SK-N-MC (cell line): ENCODE results near the gene CDH11.

ENCODE experiments used
- DNase-seq: peaks from one replicate; pipeline ENCODE4 v3.0.0-alpha.2; 2011; ENCODE audit warnings: low read depth, low spot score
- H3K27ac ChIP-seq: fragments of 200-600 bp; sonication (generic); 2 replicates; pipeline ENCODE4 v1.5.1; 2016; ENCODE audit warnings: mixed run types
- H3K36me3 ChIP-seq: fragments of 200-600 bp; sonication (generic); 2 replicates; pipeline ENCODE4 v1.6.1; 2017; ENCODE audit warnings: antibody characterized with exemption, low read length, mixed read lengths; ENCODE audit not compliant: insufficient read depth
- H3K4me3 ChIP-seq: fragments of 200-600 bp; sonication (generic); 2 replicates; pipeline ENCODE4 v1.5.1; 2016
- H3K9ac ChIP-seq: fragments of 200-600 bp; sonication (generic); 2 replicates; pipeline ENCODE4 v1.8.0; 2017; ENCODE audit warnings: mixed run types, mixed read lengths; ENCODE audit not compliant: insufficient read length
- H3K9me3 ChIP-seq: fragments of 200-600 bp; sonication (generic); 2 replicates; pipeline ENCODE4 v1.6.1; 2017; ENCODE audit warnings: low read depth, mild to moderate bottlenecking, antibody characterized with exemption, low read length, moderate library complexity, mixed read lengths
- EZH2 ChIP-seq: fragments of 200-600 bp; sonication (generic); IDR thresholded peaks from one replicate; pipeline ENCODE4 v1.6.1; 2017; ENCODE audit warnings: antibody characterized with exemption
- FOXP2 ChIP-seq: optimal IDR thresholded peaks from 2 replicates; pipeline ENCODE3; 2011; ENCODE audit warnings: mild to moderate bottlenecking, moderate library complexity; ENCODE audit not compliant: insufficient read depth; ENCODE audit errors: extremely low read length, control extremely low read depth
- POLR2AphosphoS5 ChIP-seq: IDR thresholded peaks from 2 replicates; pipeline ENCODE4 v1.6.1; 2012; ENCODE audit warnings: mild to moderate bottlenecking, low read depth, low read length, borderline replicate concordance

The CDH11 gene

GRCh38 chr16:64933885-64934284 is 188.0 kb downstream of the CDH11 start:
- TF ChIP-seq EZH2 (no peak), POLR2AphosphoS5 (no peak), FOXP2 (no peak)
- H3K9me3 ChIP-seq = no peaks in the 10 kb centered on the region
- H3K27ac ChIP-seq = no peak overlapping the region
- no peak for DNase-seq
- H3K4me3 ChIP-seq = no peak overlapping the region
- H3K9ac ChIP-seq = no peak overlapping the region
- no peaks in the 10 kb centered on the region for H3K36me3 ChIP-seq

- Histone ChIP-seq H3K27ac (no peak overlapping the region), H3K36me3 (no peaks in the 10 kb centered on the region), H3K9me3 (no peaks in the 10 kb centered on the region; the same call in 1 of the 2 replicates), H3K4me3 (no peak overlapping the region), H3K9ac (no peak overlapping the region)
- TF ChIP-seq POLR2AphosphoS5 = no peak
- TF ChIP-seq FOXP2 = no peak
- no peak for TF ChIP-seq EZH2
- DNase-seq = no peak
These were observed 195.4 kb downstream of the CDH11 start for GRCh38 chr16:64926476-64926875.

GRCh38 chr16:64925166-64925565 is 196.7 kb downstream of the CDH11 start:
- no peak overlapping the region for H3K27ac ChIP-seq
- no peak overlapping the region for H3K9ac ChIP-seq
- no peaks in the 10 kb centered on the region for H3K36me3 ChIP-seq
- H3K9me3 ChIP-seq = no peaks in the 10 kb centered on the region; the same call in 1 of the 2 replicates
- H3K4me3 ChIP-seq = no peak overlapping the region
- TF ChIP-seq FOXP2 = no peak
- no peak for TF ChIP-seq POLR2AphosphoS5
- no peak for TF ChIP-seq EZH2
- DNase-seq = no peak

GRCh38 chr16:64924086-64924485 is 197.8 kb downstream of the CDH11 start:
- H3K9me3 ChIP-seq = no peaks in the 10 kb centered on the region; the same call in 1 of the 2 replicates
- no peaks in the 10 kb centered on the region for H3K36me3 ChIP-seq
- no peak for TF ChIP-seq FOXP2
- no peak for TF ChIP-seq EZH2
- TF ChIP-seq POLR2AphosphoS5 = no peak
- no peak for DNase-seq
- H3K4me3 ChIP-seq = no peak overlapping the region
- H3K9ac ChIP-seq = no peak overlapping the region
- H3K27ac ChIP-seq = no peak overlapping the region

GRCh38 chr16:64919929-64920607 is 201.8 kb downstream of the CDH11 start:
- Histone ChIP-seq H3K27ac (no peak overlapping the region), H3K9me3 (no peaks in the 10 kb centered on the region), H3K36me3 (no peaks in the 10 kb centered on the region), H3K9ac (no peak overlapping the region), H3K4me3 (no peak overlapping the region)
- TF ChIP-seq FOXP2 (no peak), POLR2AphosphoS5 (no peak), EZH2 (no peak)
- no peak for DNase-seq

GRCh38 chr16:64919141-64919540 is 202.7 kb downstream of the CDH11 start:
- DNase-seq = no peak
- Histone ChIP-seq H3K9ac (no peak overlapping the region), H3K9me3 (no peaks in the 10 kb centered on the region), H3K36me3 (no peaks in the 10 kb centered on the region), H3K27ac (no peak overlapping the region), H3K4me3 (no peak overlapping the region)
- TF ChIP-seq FOXP2 (no peak), POLR2AphosphoS5 (no peak), EZH2 (no peak)

- TF ChIP-seq POLR2AphosphoS5 = no peak
- TF ChIP-seq FOXP2 = no peak
- TF ChIP-seq EZH2 = no peak
- DNase-seq = no peak
These were observed 205.8 kb downstream of the CDH11 start for GRCh38 chr16:64916051-64916450.

GRCh38 chr16:64910356-64910755 is 211.5 kb downstream of the CDH11 start:
- peak overlapping the region; percentile 49 for H3K4me3 ChIP-seq
- DNase-seq = peak; percentile 61
- TF ChIP-seq EZH2 = no peak
- peak; percentile 46 for TF ChIP-seq FOXP2
- TF ChIP-seq POLR2AphosphoS5 = no peak
- H3K36me3 ChIP-seq = no peaks in the 10 kb centered on the region
- H3K27ac ChIP-seq = no peak overlapping the region
- no peak overlapping the region for H3K9ac ChIP-seq
- no peaks in the 10 kb centered on the region for H3K9me3 ChIP-seq

More at GRCh38 chr16:64916051-64916450, 205.8 kb downstream of the CDH11 start:
- Histone ChIP-seq H3K27ac (no peak overlapping the region), H3K36me3 (no peaks in the 10 kb centered on the region), H3K4me3 (no peak overlapping the region), H3K9me3 (no peaks in the 10 kb centered on the region), H3K9ac (no peak overlapping the region)

GRCh38 chr16:64907844-64908243 is 214.0 kb downstream of the CDH11 start:
- no peak overlapping the region for H3K4me3 ChIP-seq
- DNase-seq = no peak
- H3K9ac ChIP-seq = no peak overlapping the region
- no peaks in the 10 kb centered on the region for H3K36me3 ChIP-seq
- no peaks in the 10 kb centered on the region for H3K9me3 ChIP-seq
- TF ChIP-seq FOXP2 = no peak
- TF ChIP-seq POLR2AphosphoS5 = no peak
- no peak for TF ChIP-seq EZH2
- no peak overlapping the region for H3K27ac ChIP-seq

- DNase-seq = no peak
- H3K27ac ChIP-seq = no peak overlapping the region
- no peaks in the 10 kb centered on the region for H3K36me3 ChIP-seq
- TF ChIP-seq POLR2AphosphoS5 = no peak
- TF ChIP-seq EZH2 = no peak
- TF ChIP-seq FOXP2 = no peak
- no peak overlapping the region for H3K4me3 ChIP-seq
- H3K9me3 ChIP-seq = no peaks in the 10 kb centered on the region
- H3K9ac ChIP-seq = no peak overlapping the region
These were observed 218.1 kb downstream of the CDH11 start for GRCh38 chr16:64903770-64904169.
